ENCODE measurements around the gene GHRL.

The GHRL gene

GRCh38 chr3:10280571-10280970 is 12.2 kb downstream of the GHRL start:
- Histone ChIP-seq H4K20me1 (ENCODE audit: insufficient read depth, low read length) (no peaks in the 10 kb centered on the region; the same call in none of the 2 replicates), H3K36me3 (replicated peaks; ENCODE audit: low read depth, low read length) (peaks cover 51% of the 10 kb centered on the region), H3K27me3 (ENCODE audit: low read depth, low read length) (no peaks in the 10 kb centered on the region), H3K9ac (ENCODE audit: low read length) (no peak overlapping the region), H3K9me3 (ENCODE audit: insufficient read depth, low read length) (no peaks in the 10 kb centered on the region), H3K4me1 (ENCODE audit: low read length) (no peaks in the 10 kb centered on the region), H3K4me3 (ENCODE audit: low read length) (no peak overlapping the region), H3K79me2 (ENCODE audit: low read length) (peaks cover 19% of the 10 kb centered on the region), H3K27ac (ENCODE audit: low read length) (no peak overlapping the region), H2AFZ (ENCODE audit: low read depth, low read length) (no peak overlapping the region), H3K4me2 (ENCODE audit: low read length) (no peak overlapping the region)
- TF ChIP-seq CTCF (IDR thresholded peaks at IDR 0.05; ENCODE audit: low read depth, low read length) (no peak), EZH2phosphoT487 (IDR thresholded peaks at IDR 0.05; ENCODE audit: low read depth) (no peak)

- Histone ChIP-seq H3K27me3 (ENCODE audit: low read depth, low read length) (no peaks in the 10 kb centered on the region), H3K79me2 (ENCODE audit: low read length) (peaks cover 24% of the 10 kb centered on the region), H3K9me3 (ENCODE audit: insufficient read depth, low read length) (no peaks in the 10 kb centered on the region), H3K27ac (ENCODE audit: low read length) (no peak overlapping the region), H3K4me3 (ENCODE audit: low read length) (no peak overlapping the region), H3K4me2 (ENCODE audit: low read length) (no peak overlapping the region), H3K4me1 (ENCODE audit: low read length) (no peaks in the 10 kb centered on the region), H3K9ac (ENCODE audit: low read length) (no peak overlapping the region), H4K20me1 (ENCODE audit: insufficient read depth, low read length) (no peaks in the 10 kb centered on the region; the same call in none of the 2 replicates), H3K36me3 (replicated peaks; ENCODE audit: low read depth, low read length) (peaks cover 49% of the 10 kb centered on the region), H2AFZ (ENCODE audit: low read depth, low read length) (no peak overlapping the region)
- TF ChIP-seq EZH2phosphoT487 (IDR thresholded peaks at IDR 0.05; ENCODE audit: low read depth) = no peak
- TF ChIP-seq CTCF (IDR thresholded peaks at IDR 0.05; ENCODE audit: low read depth, low read length) = 0 out of 2 replicates have a peak, but pooled peaks have one; percentile 7
Measured at GRCh38 chr3:10280177-10280529, 12.6 kb downstream of the GHRL start.

GRCh38 chr3:10279384-10280176 is 13.2 kb downstream of the GHRL start:
- Histone ChIP-seq H3K27ac (ENCODE audit: low read length) (no peak overlapping the region), H3K4me2 (ENCODE audit: low read length) (no peak overlapping the region)
- no peak for TF ChIP-seq CTCF (IDR thresholded peaks at IDR 0.05; ENCODE audit: low read depth, low read length)
- no peak for TF ChIP-seq EZH2phosphoT487 (IDR thresholded peaks at IDR 0.05; ENCODE audit: low read depth)

GRCh38 chr3:10278501-10278900 is 14.2 kb downstream of the GHRL start:
- H3K9ac ChIP-seq (ENCODE audit: low read length) = no peak overlapping the region
- TF ChIP-seq EZH2phosphoT487 (IDR thresholded peaks at IDR 0.05; ENCODE audit: low read depth) = no peak
- no peak for TF ChIP-seq CTCF (IDR thresholded peaks at IDR 0.05; ENCODE audit: low read depth, low read length)
- no peaks in the 10 kb centered on the region for H3K27me3 ChIP-seq (ENCODE audit: low read depth, low read length)
- H3K4me2 ChIP-seq (ENCODE audit: low read length) = no peak overlapping the region
- no peaks in the 10 kb centered on the region for H3K4me1 ChIP-seq (ENCODE audit: low read length)
- H3K4me3 ChIP-seq (ENCODE audit: low read length) = no peak overlapping the region
- H3K9me3 ChIP-seq (ENCODE audit: insufficient read depth, low read length) = no peaks in the 10 kb centered on the region
- H3K36me3 ChIP-seq (replicated peaks; ENCODE audit: low read depth, low read length) = peaks cover 48% of the 10 kb centered on the region
- no peak overlapping the region for H3K27ac ChIP-seq (ENCODE audit: low read length)
- no peak overlapping the region for H2AFZ ChIP-seq (ENCODE audit: low read depth, low read length)
- peaks cover 40% of the 10 kb centered on the region for H3K79me2 ChIP-seq (ENCODE audit: low read length)
- peaks cover 10% of the 10 kb centered on the region for H4K20me1 ChIP-seq (ENCODE audit: insufficient read depth, low read length)

More at GRCh38 chr3:10279384-10280176, 13.2 kb downstream of the GHRL start:
- Histone ChIP-seq H3K9ac (ENCODE audit: low read length) (no peak overlapping the region), H3K9me3 (ENCODE audit: insufficient read depth, low read length) (no peaks in the 10 kb centered on the region), H4K20me1 (ENCODE audit: insufficient read depth, low read length) (peaks cover 1% of the 10 kb centered on the region), H2AFZ (ENCODE audit: low read depth, low read length) (no peak overlapping the region), H3K79me2 (ENCODE audit: low read length) (peaks cover 29% of the 10 kb centered on the region), H3K27me3 (ENCODE audit: low read depth, low read length) (no peaks in the 10 kb centered on the region), H3K36me3 (replicated peaks; ENCODE audit: low read depth, low read length) (peaks cover 45% of the 10 kb centered on the region), H3K4me3 (ENCODE audit: low read length) (no peak overlapping the region), H3K4me1 (ENCODE audit: low read length) (no peaks in the 10 kb centered on the region)
